Measurements from ENCODE around the gene PRDM15. TPM values are rescaled to one million over a fixed set of nuclear protein-coding genes. Genes with fewer than 3 reads are reported as not detected.

Gene PRDM15
- total and polyA plus RNA-seq, 4 donors = 1.2 to 5.7 (median 2.1) TPM

DNA sequence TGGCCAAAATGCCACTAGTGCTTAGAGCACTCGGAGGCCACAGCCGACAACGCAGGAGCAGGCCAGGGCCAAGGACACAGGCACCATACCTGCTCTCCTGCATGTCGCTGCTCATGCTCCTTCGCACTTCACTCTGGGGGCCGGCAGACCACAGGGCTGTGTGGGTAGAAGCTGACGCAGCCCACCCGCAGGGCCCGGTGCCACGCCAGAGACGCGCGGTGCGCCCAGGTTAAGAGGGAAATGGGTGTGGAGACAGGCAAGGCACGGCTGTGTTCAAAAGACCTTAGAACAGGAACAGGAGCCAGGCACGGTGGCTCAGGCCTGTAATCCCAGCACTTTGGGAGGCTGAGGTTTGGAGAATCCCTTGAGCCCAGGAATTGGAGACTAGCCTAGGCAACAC lies 13.6 kb upstream of the PRDM15 start:
- TF ChIP-seq FOXA2 (IDR thresholded peaks at IDR 0.05) (no peak), TAF1 (conservative IDR thresholded peaks at IDR 0.05) (no peak), JUND (IDR thresholded peaks at IDR 0.05) (no peak), HNF4A (conservative IDR thresholded peaks at IDR 0.05) (no peak), EGR1 (IDR thresholded peaks at IDR 0.05; ENCODE audit: low read depth in 2 of 2) (no peak), RXRA (IDR thresholded peaks at IDR 0.05) (no peak), HNF4G (IDR thresholded peaks at IDR 0.05) (no peak), RAD21 (IDR thresholded peaks at IDR 0.05) (no peak), SP1 (IDR thresholded peaks at IDR 0.05) (no peak)
- TF ChIP-seq, protein P1, sequence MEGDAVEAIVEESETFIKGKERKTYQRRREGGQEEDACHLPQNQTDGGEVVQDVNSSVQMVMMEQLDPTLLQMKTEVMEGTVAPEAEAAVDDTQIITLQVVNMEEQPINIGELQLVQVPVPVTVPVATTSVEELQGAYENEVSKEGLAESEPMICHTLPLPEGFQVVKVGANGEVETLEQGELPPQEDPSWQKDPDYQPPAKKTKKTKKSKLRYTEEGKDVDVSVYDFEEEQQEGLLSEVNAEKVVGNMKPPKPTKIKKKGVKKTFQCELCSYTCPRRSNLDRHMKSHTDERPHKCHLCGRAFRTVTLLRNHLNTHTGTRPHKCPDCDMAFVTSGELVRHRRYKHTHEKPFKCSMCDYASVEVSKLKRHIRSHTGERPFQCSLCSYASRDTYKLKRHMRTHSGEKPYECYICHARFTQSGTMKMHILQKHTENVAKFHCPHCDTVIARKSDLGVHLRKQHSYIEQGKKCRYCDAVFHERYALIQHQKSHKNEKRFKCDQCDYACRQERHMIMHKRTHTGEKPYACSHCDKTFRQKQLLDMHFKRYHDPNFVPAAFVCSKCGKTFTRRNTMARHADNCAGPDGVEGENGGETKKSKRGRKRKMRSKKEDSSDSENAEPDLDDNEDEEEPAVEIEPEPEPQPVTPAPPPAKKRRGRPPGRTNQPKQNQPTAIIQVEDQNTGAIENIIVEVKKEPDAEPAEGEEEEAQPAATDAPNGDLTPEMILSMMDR (IDR thresholded peaks at IDR 0.05; ENCODE audit: low read depth, low read length, missing input control) = no peak
- TF ChIP-seq, protein P2, sequence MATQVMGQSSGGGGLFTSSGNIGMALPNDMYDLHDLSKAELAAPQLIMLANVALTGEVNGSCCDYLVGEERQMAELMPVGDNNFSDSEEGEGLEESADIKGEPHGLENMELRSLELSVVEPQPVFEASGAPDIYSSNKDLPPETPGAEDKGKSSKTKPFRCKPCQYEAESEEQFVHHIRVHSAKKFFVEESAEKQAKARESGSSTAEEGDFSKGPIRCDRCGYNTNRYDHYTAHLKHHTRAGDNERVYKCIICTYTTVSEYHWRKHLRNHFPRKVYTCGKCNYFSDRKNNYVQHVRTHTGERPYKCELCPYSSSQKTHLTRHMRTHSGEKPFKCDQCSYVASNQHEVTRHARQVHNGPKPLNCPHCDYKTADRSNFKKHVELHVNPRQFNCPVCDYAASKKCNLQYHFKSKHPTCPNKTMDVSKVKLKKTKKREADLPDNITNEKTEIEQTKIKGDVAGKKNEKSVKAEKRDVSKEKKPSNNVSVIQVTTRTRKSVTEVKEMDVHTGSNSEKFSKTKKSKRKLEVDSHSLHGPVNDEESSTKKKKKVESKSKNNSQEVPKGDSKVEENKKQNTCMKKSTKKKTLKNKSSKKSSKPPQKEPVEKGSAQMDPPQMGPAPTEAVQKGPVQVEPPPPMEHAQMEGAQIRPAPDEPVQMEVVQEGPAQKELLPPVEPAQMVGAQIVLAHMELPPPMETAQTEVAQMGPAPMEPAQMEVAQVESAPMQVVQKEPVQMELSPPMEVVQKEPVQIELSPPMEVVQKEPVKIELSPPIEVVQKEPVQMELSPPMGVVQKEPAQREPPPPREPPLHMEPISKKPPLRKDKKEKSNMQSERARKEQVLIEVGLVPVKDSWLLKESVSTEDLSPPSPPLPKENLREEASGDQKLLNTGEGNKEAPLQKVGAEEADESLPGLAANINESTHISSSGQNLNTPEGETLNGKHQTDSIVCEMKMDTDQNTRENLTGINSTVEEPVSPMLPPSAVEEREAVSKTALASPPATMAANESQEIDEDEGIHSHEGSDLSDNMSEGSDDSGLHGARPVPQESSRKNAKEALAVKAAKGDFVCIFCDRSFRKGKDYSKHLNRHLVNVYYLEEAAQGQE (IDR thresholded peaks at IDR 0.05) = no peak
- TF ChIP-seq, protein P3, sequence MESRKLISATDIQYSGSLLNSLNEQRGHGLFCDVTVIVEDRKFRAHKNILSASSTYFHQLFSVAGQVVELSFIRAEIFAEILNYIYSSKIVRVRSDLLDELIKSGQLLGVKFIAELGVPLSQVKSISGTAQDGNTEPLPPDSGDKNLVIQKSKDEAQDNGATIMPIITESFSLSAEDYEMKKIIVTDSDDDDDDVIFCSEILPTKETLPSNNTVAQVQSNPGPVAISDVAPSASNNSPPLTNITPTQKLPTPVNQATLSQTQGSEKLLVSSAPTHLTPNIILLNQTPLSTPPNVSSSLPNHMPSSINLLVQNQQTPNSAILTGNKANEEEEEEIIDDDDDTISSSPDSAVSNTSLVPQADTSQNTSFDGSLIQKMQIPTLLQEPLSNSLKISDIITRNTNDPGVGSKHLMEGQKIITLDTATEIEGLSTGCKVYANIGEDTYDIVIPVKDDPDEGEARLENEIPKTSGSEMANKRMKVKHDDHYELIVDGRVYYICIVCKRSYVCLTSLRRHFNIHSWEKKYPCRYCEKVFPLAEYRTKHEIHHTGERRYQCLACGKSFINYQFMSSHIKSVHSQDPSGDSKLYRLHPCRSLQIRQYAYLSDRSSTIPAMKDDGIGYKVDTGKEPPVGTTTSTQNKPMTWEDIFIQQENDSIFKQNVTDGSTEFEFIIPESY (IDR thresholded peaks at IDR 0.05) = no peak
- peaks cover 0 to 14% (median 7%) of the 10 kb centered on the region in 4 donors for H3K36me3 ChIP-seq (ENCODE audit: control insufficient read depth in 4 of 4, insufficient read depth in 3 of 4, low read depth in 1 of 4, low read length in 3 of 4)
- DNase-seq (ENCODE audit: low spot score) = no peak
- WGBS = 96% methylated on average over 16 of the region's 16 CpGs
- H3K4me1 ChIP-seq (ENCODE audit: control insufficient read depth in 4 of 4, insufficient read depth in 4 of 4, low read length in 3 of 4) = no peaks in the 10 kb centered on the region
- no peaks in the 10 kb centered on the region for H3K27me3 ChIP-seq (ENCODE audit: control insufficient read depth in 4 of 4, insufficient read depth in 4 of 4, low read length in 3 of 4)
- H3K9me3 ChIP-seq (ENCODE audit: control insufficient read depth in 4 of 4, low read length in 3 of 4) = no peaks in the 10 kb centered on the region
- H3K9ac ChIP-seq (ENCODE audit: low read depth in 1 of 2, low read length in 2 of 2) = no peak overlapping the region
- no peak overlapping the region for H3K27ac ChIP-seq (ENCODE audit: low read depth in 1 of 2, low read length in 2 of 2)
- no peak overlapping the region for H3K4me3 ChIP-seq (ENCODE audit: low read depth in 1 of 3, low read length in 3 of 3)

DNA sequence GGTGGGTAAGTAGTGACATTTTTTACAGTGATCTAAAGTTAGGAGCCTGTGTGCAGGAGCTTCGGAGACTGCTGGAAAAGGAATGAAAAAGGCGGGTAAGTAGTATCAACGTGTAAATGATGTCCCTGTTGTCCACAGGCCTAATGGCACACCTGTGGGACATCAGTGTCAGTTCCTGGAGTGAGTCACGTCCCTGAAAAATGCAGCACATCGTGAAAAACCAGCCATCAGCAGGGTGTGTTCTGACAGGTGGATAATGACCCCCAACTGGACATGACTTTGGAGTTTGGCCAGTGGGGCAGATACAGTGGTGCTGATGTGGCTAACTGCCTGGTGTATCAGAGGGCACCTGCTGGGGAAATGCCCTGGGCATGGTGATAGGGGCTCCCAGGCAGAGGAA lies 12.0 kb upstream of the PRDM15 start:
- Histone ChIP-seq H3K27ac (ENCODE audit: low read depth in 1 of 2, low read length in 2 of 2) (no peak overlapping the region), H3K4me3 (ENCODE audit: low read depth in 1 of 3, low read length in 3 of 3) (no peak overlapping the region), H3K27me3 (ENCODE audit: control insufficient read depth in 4 of 4, insufficient read depth in 4 of 4, low read length in 3 of 4) (no peaks in the 10 kb centered on the region), H3K4me1 (ENCODE audit: control insufficient read depth in 4 of 4, insufficient read depth in 4 of 4, low read length in 3 of 4) (no peaks in the 10 kb centered on the region), H3K9ac (ENCODE audit: low read depth in 1 of 2, low read length in 2 of 2) (no peak overlapping the region), H3K36me3 (ENCODE audit: control insufficient read depth in 4 of 4, insufficient read depth in 3 of 4, low read depth in 1 of 4, low read length in 3 of 4) (peaks cover 0 to 14% (median 6%) of the 10 kb centered on the region in 4 donors), H3K9me3 (ENCODE audit: control insufficient read depth in 4 of 4, low read length in 3 of 4) (no peaks in the 10 kb centered on the region)
- TF ChIP-seq TAF1 (conservative IDR thresholded peaks at IDR 0.05) (no peak), GABPA (IDR thresholded peaks at IDR 0.05 in 1 of 2, conservative IDR thresholded peaks at IDR 0.05 in 1 of 2) (no peak), RXRA (IDR thresholded peaks at IDR 0.05) (no peak)
- TF ChIP-seq, protein P2 (IDR thresholded peaks at IDR 0.05) = no peak
- no peak for DNase-seq (ENCODE audit: low spot score)
- 93% methylated on average over 5 of the region's 5 CpGs for WGBS

Measured in liver (tissue), 9 donors.